H1 (cell line): ENCODE data around the gene PTTG2. TPM values are rescaled to one million over a fixed set of nuclear protein-coding genes. Genes with fewer than 3 reads are reported as not detected.

Experiments used
- EGR1 ChIP-seq: IDR thresholded peaks from 2 replicates; pipeline ENCODE4 v1.6.1; 2011; ENCODE audit warnings: low read depth, low read length, borderline replicate concordance
- KDM1A ChIP-seq: fragments of 200-600, 300-600 bp; sonication (generic); IDR thresholded peaks from 2 replicates; pipeline ENCODE4 v1.7.1; 2016; ENCODE audit warnings: mild to moderate bottlenecking, low read length, borderline replicate concordance
- POLR2AphosphoS5 ChIP-seq: IDR thresholded peaks from 2 replicates; pipeline ENCODE4 v1.6.1; 2011; ENCODE audit warnings: low read depth, low read length
- RAD21 ChIP-seq, 2 experiments: IDR thresholded peaks in 1 of 2; conservative IDR thresholded peaks in 1 of 2; 2 replicates each; pipeline ENCODE4 v1.6.1; 2011; ENCODE audit warnings: low read depth in 2 of 2, low read length in 2 of 2, improper control_type of control experiment in 1 of 2, inconsistent platforms in 1 of 2, mild to moderate bottlenecking in 1 of 2, moderate library complexity in 1 of 2
- SIRT6 ChIP-seq: IDR thresholded peaks from one replicate; pipeline ENCODE4 v1.7.1; 2012; ENCODE audit warnings: low read length, inconsistent platforms
- SP1 ChIP-seq: IDR thresholded peaks from 2 replicates; pipeline ENCODE4 v1.6.1; 2011; ENCODE audit warnings: low read depth, low read length
- SP4 ChIP-seq: IDR thresholded peaks from 2 replicates; pipeline ENCODE4 v1.6.1; 2012; ENCODE audit warnings: low read length, inconsistent platforms
- polyA plus RNA-seq, 7 experiments: library from polyadenylated mRNA; depleted of rRNA in 3 of 7; stranded (reverse) in 5 of 7; unstranded in 2 of 7; fragments of >200 nt in 5 of 7; fragments of 200-250 nt in 2 of 7; gene quantifications; 1 replicate in 5 of 7; 2 replicates in 1 of 7; 4 replicates in 1 of 7; pipeline versions ENCODE4 v1.2.1 to v1.2.3, GENCODE V29; 2011 to 2013; ENCODE audit warnings: missing spikeins in 2 of 7, mixed read lengths in 2 of 7
- total RNA-seq: library from RNA; stranded (reverse); fragmentation: NEBNext Ultra II Directional; extraction: Animal tissue kit (Norgen Biotek cat#: 25700); gene quantifications from 2 replicates; pipeline ENCODE4 v1.2.1, GENCODE V29; 2021
- TF ChIP-seq, protein P1 (sequence below): fragments of 300-600 bp; sonication (generic); IDR thresholded peaks from 2 replicates; pipeline ENCODE4 v1.7.1; 2012; ENCODE audit warnings: low read length, moderate library complexity, mild to moderate bottlenecking, inconsistent platforms; ENCODE audit not compliant: insufficient replicate concordance
- TF ChIP-seq, protein P2 (sequence below), 3 experiments: IDR thresholded peaks; 1 replicate in 2 of 3; 2 replicates in 1 of 3; pipeline versions ENCODE4 v1.5.1 to v1.6.1; 2011; ENCODE audit warnings: low read length in 3 of 3, mild to moderate bottlenecking in 3 of 3, inconsistent platforms in 2 of 3, low read depth in 1 of 3, moderate library complexity in 1 of 3; ENCODE audit not compliant: insufficient read depth in 1 of 3; ENCODE audit errors: control extremely low read depth in 1 of 3

Gene PTTG2
- total and polyA plus RNA-seq, 2 of the 8 experiments (the other 6 are each of a cell fraction or from before 2014, with no cell fraction given): not detected

GRCh38 chr4:37976991-37977470 lies 16.8 kb downstream of the PTTG2 start (continued):
- TF ChIP-seq, protein P1, sequence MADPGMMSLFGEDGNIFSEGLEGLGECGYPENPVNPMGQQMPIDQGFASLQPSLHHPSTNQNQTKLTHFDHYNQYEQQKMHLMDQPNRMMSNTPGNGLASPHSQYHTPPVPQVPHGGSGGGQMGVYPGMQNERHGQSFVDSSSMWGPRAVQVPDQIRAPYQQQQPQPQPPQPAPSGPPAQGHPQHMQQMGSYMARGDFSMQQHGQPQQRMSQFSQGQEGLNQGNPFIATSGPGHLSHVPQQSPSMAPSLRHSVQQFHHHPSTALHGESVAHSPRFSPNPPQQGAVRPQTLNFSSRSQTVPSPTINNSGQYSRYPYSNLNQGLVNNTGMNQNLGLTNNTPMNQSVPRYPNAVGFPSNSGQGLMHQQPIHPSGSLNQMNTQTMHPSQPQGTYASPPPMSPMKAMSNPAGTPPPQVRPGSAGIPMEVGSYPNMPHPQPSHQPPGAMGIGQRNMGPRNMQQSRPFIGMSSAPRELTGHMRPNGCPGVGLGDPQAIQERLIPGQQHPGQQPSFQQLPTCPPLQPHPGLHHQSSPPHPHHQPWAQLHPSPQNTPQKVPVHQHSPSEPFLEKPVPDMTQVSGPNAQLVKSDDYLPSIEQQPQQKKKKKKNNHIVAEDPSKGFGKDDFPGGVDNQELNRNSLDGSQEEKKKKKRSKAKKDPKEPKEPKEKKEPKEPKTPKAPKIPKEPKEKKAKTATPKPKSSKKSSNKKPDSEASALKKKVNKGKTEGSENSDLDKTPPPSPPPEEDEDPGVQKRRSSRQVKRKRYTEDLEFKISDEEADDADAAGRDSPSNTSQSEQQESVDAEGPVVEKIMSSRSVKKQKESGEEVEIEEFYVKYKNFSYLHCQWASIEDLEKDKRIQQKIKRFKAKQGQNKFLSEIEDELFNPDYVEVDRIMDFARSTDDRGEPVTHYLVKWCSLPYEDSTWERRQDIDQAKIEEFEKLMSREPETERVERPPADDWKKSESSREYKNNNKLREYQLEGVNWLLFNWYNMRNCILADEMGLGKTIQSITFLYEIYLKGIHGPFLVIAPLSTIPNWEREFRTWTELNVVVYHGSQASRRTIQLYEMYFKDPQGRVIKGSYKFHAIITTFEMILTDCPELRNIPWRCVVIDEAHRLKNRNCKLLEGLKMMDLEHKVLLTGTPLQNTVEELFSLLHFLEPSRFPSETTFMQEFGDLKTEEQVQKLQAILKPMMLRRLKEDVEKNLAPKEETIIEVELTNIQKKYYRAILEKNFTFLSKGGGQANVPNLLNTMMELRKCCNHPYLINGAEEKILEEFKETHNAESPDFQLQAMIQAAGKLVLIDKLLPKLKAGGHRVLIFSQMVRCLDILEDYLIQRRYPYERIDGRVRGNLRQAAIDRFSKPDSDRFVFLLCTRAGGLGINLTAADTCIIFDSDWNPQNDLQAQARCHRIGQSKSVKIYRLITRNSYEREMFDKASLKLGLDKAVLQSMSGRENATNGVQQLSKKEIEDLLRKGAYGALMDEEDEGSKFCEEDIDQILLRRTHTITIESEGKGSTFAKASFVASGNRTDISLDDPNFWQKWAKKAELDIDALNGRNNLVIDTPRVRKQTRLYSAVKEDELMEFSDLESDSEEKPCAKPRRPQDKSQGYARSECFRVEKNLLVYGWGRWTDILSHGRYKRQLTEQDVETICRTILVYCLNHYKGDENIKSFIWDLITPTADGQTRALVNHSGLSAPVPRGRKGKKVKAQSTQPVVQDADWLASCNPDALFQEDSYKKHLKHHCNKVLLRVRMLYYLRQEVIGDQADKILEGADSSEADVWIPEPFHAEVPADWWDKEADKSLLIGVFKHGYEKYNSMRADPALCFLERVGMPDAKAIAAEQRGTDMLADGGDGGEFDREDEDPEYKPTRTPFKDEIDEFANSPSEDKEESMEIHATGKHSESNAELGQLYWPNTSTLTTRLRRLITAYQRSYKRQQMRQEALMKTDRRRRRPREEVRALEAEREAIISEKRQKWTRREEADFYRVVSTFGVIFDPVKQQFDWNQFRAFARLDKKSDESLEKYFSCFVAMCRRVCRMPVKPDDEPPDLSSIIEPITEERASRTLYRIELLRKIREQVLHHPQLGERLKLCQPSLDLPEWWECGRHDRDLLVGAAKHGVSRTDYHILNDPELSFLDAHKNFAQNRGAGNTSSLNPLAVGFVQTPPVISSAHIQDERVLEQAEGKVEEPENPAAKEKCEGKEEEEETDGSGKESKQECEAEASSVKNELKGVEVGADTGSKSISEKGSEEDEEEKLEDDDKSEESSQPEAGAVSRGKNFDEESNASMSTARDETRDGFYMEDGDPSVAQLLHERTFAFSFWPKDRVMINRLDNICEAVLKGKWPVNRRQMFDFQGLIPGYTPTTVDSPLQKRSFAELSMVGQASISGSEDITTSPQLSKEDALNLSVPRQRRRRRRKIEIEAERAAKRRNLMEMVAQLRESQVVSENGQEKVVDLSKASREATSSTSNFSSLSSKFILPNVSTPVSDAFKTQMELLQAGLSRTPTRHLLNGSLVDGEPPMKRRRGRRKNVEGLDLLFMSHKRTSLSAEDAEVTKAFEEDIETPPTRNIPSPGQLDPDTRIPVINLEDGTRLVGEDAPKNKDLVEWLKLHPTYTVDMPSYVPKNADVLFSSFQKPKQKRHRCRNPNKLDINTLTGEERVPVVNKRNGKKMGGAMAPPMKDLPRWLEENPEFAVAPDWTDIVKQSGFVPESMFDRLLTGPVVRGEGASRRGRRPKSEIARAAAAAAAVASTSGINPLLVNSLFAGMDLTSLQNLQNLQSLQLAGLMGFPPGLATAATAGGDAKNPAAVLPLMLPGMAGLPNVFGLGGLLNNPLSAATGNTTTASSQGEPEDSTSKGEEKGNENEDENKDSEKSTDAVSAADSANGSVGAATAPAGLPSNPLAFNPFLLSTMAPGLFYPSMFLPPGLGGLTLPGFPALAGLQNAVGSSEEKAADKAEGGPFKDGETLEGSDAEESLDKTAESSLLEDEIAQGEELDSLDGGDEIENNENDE: no peak
- TF ChIP-seq, protein P2, sequence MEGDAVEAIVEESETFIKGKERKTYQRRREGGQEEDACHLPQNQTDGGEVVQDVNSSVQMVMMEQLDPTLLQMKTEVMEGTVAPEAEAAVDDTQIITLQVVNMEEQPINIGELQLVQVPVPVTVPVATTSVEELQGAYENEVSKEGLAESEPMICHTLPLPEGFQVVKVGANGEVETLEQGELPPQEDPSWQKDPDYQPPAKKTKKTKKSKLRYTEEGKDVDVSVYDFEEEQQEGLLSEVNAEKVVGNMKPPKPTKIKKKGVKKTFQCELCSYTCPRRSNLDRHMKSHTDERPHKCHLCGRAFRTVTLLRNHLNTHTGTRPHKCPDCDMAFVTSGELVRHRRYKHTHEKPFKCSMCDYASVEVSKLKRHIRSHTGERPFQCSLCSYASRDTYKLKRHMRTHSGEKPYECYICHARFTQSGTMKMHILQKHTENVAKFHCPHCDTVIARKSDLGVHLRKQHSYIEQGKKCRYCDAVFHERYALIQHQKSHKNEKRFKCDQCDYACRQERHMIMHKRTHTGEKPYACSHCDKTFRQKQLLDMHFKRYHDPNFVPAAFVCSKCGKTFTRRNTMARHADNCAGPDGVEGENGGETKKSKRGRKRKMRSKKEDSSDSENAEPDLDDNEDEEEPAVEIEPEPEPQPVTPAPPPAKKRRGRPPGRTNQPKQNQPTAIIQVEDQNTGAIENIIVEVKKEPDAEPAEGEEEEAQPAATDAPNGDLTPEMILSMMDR (IDR thresholded peaks at IDR 0.05; ENCODE audit: control extremely low read depth in 1 of 3, insufficient read depth in 1 of 3, low read depth in 1 of 3, low read length in 3 of 3): peak; percentile 15 to 35 (median 33)
- TF ChIP-seq SIRT6 (no peak), SP4 (no peak), KDM1A (no peak), RAD21 (IDR thresholded peaks at IDR 0.05 in 1 of 2, conservative IDR thresholded peaks at IDR 0.05 in 1 of 2; ENCODE audit: low read depth in 2 of 2, low read length in 2 of 2) (peak; percentile 47 to 53), EGR1 (peak; percentile 13; the same call in 1 of the 2 replicates), POLR2AphosphoS5 (peak; percentile 49), SP1 (0 out of 2 replicates have a peak, but pooled peaks have one; percentile 28)
